Ascending aorta (tissue), 2 donors: ENCODE results near the gene ZNF503. TPM values are rescaled to one million over a fixed set of nuclear protein-coding genes. Genes with fewer than 3 reads are reported as not detected.
A peak's percentile ranks its signal among the peaks of the same experiment; 100 is the strongest.

Experiments
- DNase-seq, 2 donors: peaks; one replicate each; pipeline ENCODE4 v3.0.0-alpha.2; 2019; ENCODE audit warnings: low spot score in 2 of 2
- H3K27ac ChIP-seq, 2 donors: fragments of 200-600 bp; sonication (generic); one replicate each; pipeline ENCODE4 v1.5.1; 2016 to 2017; ENCODE audit warnings: mild to moderate bottlenecking in 1 of 2
- H3K27me3 ChIP-seq: fragments of 200-600 bp; sonication (generic); one replicate; pipeline ENCODE4 v1.5.1; 2017
- H3K36me3 ChIP-seq, 2 donors: fragments of 200-600 bp; sonication (generic); one replicate each; pipeline ENCODE4 v1.5.1; 2016
- H3K4me1 ChIP-seq, 2 donors: fragments of 200-600 bp; sonication (generic); one replicate each; pipeline ENCODE4 v1.5.1; 2016 to 2017; ENCODE audit warnings: mild to moderate bottlenecking in 1 of 2
- H3K4me3 ChIP-seq, 2 donors: fragments of 200-600 bp; sonication (generic); one replicate each; pipeline ENCODE4 v1.5.1; 2016 to 2017; ENCODE audit warnings: mild to moderate bottlenecking in 1 of 2
- H3K9me3 ChIP-seq, 2 donors: fragments of 200-600 bp; sonication (generic); one replicate each; pipeline ENCODE4 v1.5.1; 2016
- CTCF ChIP-seq, 3 experiments: fragments of 200-600 bp in 2 of 3; fragments of 450-650 bp in 1 of 3; sonication (generic) in 2 of 3; IDR thresholded peaks; one replicate each; pipeline ENCODE4 v1.5.1; 2016 to 2019; ENCODE audit warnings: antibody characterized with exemption in 3 of 3, mild to moderate bottlenecking in 1 of 3, moderate library complexity in 1 of 3
- intact Hi-C: fragments of 100-400 bp; cut with DNase I; formaldehyde crosslinking; loops from one replicate; pipeline ENCODE4 v1.15.1; 2023
- total RNA-seq: library from RNA; depleted of rRNA; stranded (reverse); fragments of >200 nt; gene quantifications from one replicate; pipeline ENCODE4 v1.1.0, GENCODE V29; 2016

The ZNF503 gene
- total RNA-seq = 28.8 TPM

GRCh38 chr10:75401569-75402485 lies at the start of gene ZNF503:
ZNF503 (minus strand) TSS chr10:75401764; CDS start chr10:75401419, 345 bp downstream.
- peak; percentile 94 to 99 for DNase-seq
- TF ChIP-seq CTCF (IDR thresholded peaks at IDR 0.05) = peak in 2 of 3 experiments; percentile 30 to 54
- H3K4me3 ChIP-seq = peak within 1 kb of the TSS; percentile 89 to 95
- H3K27me3 ChIP-seq = no peaks in the 10 kb centered on the region
- peaks cover 10 to 11% of the 10 kb centered on the region in 2 donors for H3K36me3 ChIP-seq
- H3K9me3 ChIP-seq = no peaks in the 10 kb centered on the region
- H3K27ac ChIP-seq = peak within 1 kb of the TSS; percentile 97 to 98
- peaks cover 0 to 9% of the 10 kb centered on the region in 2 donors for H3K4me1 ChIP-seq
- intact Hi-C loops = loop anchor here (2.0 to 10.0 kb wide), 7 partner anchors 107 to 1710 kb away; no protein-coding TSS in a partner anchor

- H3K27me3 ChIP-seq = no peaks in the 10 kb centered on the region
- TF ChIP-seq CTCF (IDR thresholded peaks at IDR 0.05) = no peak
- no peak overlapping the region for H3K27ac ChIP-seq
- H3K4me1 ChIP-seq = peaks cover 0 to 10% of the 10 kb centered on the region in 2 donors
- DNase-seq = no peak
- no peaks in the 10 kb centered on the region for H3K9me3 ChIP-seq
- H3K4me3 ChIP-seq = peak overlapping the region in 1 of 2 donors; percentile 68
- intact Hi-C loops = no loop called here
- H3K36me3 ChIP-seq = no peaks in the 10 kb centered on the region
Measured at GRCh38 chr10:75450644-75451640, 49.4 kb upstream of the ZNF503 start.

- DNase-seq = no peak
- H3K4me3 ChIP-seq = no peak overlapping the region
- H3K27me3 ChIP-seq = no peaks in the 10 kb centered on the region
- H3K9me3 ChIP-seq = peaks cover 0 to 7% of the 10 kb centered on the region in 2 donors
- peaks cover 0 to 10% of the 10 kb centered on the region in 2 donors for H3K4me1 ChIP-seq
- TF ChIP-seq CTCF (IDR thresholded peaks at IDR 0.05) = no peak
- H3K36me3 ChIP-seq = no peaks in the 10 kb centered on the region
- intact Hi-C loops = no loop called here
- H3K27ac ChIP-seq = no peak overlapping the region
Measured at GRCh38 chr10:75450075-75450445, 48.5 kb upstream of the ZNF503 start.

GRCh38 chr10:75449382-75450074 lies 48.0 kb upstream of the ZNF503 start:
- intact Hi-C loops = no loop called here
- H3K4me1 ChIP-seq = peaks cover 0 to 10% of the 10 kb centered on the region in 2 donors
- no peaks in the 10 kb centered on the region for H3K27me3 ChIP-seq
- no peak overlapping the region for H3K4me3 ChIP-seq
- H3K9me3 ChIP-seq = peaks cover 0 to 7% of the 10 kb centered on the region in 2 donors
- H3K27ac ChIP-seq = no peak overlapping the region
- no peaks in the 10 kb centered on the region for H3K36me3 ChIP-seq
- TF ChIP-seq CTCF (IDR thresholded peaks at IDR 0.05) = no peak
- no peak for DNase-seq

- Histone ChIP-seq H3K27ac (no peak overlapping the region), H3K36me3 (no peaks in the 10 kb centered on the region), H3K4me3 (no peak overlapping the region), H3K9me3 (peaks cover 0 to 14% of the 10 kb centered on the region in 2 donors), H3K4me1 (peaks cover 0 to 10% of the 10 kb centered on the region in 2 donors), H3K27me3 (no peaks in the 10 kb centered on the region)
- no peak for TF ChIP-seq CTCF (IDR thresholded peaks at IDR 0.05)
- intact Hi-C loops = no loop called here
- DNase-seq = no peak
Measured at GRCh38 chr10:75448166-75448565, 46.6 kb upstream of the ZNF503 start.
